OCI-LY3 (cell line): ENCODE results near the gene FRMPD1.

Experiments
- CTCF ChIP-seq: fragments of 200-600, 300-600 bp; sonication (generic); IDR thresholded peaks from 2 replicates; pipeline ENCODE4 v1.5.1; 2014; ENCODE audit warnings: antibody characterized with exemption, low read length, low read depth
- EZH2phosphoT487 ChIP-seq: fragments of 200-600 bp; shearing (Covaris generic); IDR thresholded peaks from 2 replicates; pipeline ENCODE4 v1.6.1; 2018; ENCODE audit warnings: antibody characterized with exemption, mixed run types, low read depth

- TF ChIP-seq CTCF (no peak), EZH2phosphoT487 (no peak)
Observed at GRCh38 chr9:37636511-37637448, 14.0 kb upstream of the FRMPD1 start.
